ENCODE results near the gene TPI1. TPM values are rescaled to one million over a fixed set of nuclear protein-coding genes. Genes with fewer than 3 reads are reported as not detected.

The TPI1 gene
- total and polyA plus RNA-seq, 8 donors = 394 to 521 (median 444) TPM

DNA sequence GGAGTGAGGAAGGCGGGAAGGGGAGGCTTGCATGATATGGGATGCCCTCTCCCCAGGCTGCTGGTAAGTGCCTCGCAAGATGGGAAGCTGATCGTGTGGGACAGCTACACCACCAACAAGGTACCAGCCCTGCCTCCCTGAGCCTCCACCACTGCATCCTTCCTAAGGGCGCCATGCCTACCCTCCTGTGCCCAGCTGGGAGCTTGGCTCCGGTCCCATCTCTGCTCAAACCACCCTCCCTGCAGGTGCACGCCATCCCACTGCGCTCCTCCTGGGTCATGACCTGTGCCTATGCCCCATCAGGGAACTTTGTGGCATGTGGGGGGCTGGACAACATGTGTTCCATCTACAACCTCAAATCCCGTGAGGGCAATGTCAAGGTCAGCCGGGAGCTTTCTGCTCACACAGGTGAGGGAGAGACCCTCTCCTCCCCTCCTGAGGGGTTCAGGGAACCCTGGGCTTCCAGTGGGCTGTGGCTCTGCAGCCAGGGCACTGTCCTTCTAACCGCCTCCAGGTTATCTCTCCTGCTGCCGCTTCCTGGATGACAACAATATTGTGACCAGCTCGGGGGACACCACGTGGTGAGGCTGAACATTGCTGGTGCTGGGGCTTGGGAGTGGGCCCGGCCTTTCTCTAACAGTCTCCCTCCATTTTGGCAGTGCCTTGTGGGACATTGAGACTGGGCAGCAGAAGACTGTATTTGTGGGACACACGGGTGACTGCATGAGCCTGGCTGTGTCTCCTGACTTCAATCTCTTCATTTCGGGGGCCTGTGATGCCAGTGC, 24.0 kb upstream of the TPI1 start:
- TF ChIP-seq, protein P1, sequence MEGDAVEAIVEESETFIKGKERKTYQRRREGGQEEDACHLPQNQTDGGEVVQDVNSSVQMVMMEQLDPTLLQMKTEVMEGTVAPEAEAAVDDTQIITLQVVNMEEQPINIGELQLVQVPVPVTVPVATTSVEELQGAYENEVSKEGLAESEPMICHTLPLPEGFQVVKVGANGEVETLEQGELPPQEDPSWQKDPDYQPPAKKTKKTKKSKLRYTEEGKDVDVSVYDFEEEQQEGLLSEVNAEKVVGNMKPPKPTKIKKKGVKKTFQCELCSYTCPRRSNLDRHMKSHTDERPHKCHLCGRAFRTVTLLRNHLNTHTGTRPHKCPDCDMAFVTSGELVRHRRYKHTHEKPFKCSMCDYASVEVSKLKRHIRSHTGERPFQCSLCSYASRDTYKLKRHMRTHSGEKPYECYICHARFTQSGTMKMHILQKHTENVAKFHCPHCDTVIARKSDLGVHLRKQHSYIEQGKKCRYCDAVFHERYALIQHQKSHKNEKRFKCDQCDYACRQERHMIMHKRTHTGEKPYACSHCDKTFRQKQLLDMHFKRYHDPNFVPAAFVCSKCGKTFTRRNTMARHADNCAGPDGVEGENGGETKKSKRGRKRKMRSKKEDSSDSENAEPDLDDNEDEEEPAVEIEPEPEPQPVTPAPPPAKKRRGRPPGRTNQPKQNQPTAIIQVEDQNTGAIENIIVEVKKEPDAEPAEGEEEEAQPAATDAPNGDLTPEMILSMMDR (IDR thresholded peaks at IDR 0.05) = no peak
- Histone ChIP-seq H3K36me3 (peaks cover 0 to 9% of the 10 kb centered on the region in 2 donors), H3K27ac (no peak overlapping the region), H3K4me3 (no peak overlapping the region), H3K27me3 (no peaks in the 10 kb centered on the region), H3K9me3 (no peaks in the 10 kb centered on the region), H3K4me1 (no peaks in the 10 kb centered on the region)
- ATAC-seq (no peak), DNase-seq (no peak)
- intact Hi-C loops (cut with DNase I) = no loop called here

DNA sequence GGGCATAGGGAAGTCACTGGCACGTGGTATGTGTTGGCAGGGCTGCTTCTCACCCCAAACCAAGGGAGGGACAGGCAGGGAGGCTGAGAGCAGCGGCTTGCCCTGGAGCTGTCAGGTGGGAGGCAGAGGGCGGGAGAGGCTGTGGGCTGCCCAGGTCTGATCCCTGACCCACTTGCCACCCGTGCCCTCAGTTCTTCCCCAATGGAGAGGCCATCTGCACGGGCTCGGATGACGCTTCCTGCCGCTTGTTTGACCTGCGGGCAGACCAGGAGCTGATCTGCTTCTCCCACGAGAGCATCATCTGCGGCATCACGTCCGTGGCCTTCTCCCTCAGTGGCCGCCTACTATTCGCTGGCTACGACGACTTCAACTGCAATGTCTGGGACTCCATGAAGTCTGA, 21.9 kb upstream of the TPI1 start:
- Histone ChIP-seq H3K4me3 (no peak overlapping the region), H3K27me3 (no peaks in the 10 kb centered on the region), H3K4me1 (peaks cover 0 to 5% of the 10 kb centered on the region in 2 donors), H3K36me3 (peaks cover 0 to 9% of the 10 kb centered on the region in 2 donors), H3K9me3 (no peaks in the 10 kb centered on the region), H3K27ac (no peak overlapping the region)
- ATAC-seq = no peak
- no peak for DNase-seq
- TF ChIP-seq, protein P1 (IDR thresholded peaks at IDR 0.05) = no peak
- intact Hi-C loops (cut with DNase I) = no loop called here

- ATAC-seq (no peak), DNase-seq (no peak)
- Histone ChIP-seq H3K36me3 (peaks cover 0 to 9% of the 10 kb centered on the region in 2 donors), H3K4me3 (no peak overlapping the region), H3K4me1 (peaks cover 5 to 15% of the 10 kb centered on the region in 2 donors), H3K9me3 (no peaks in the 10 kb centered on the region), H3K27me3 (no peaks in the 10 kb centered on the region), H3K27ac (no peak overlapping the region)
- intact Hi-C loops (cut with DNase I) = no loop called here
- TF ChIP-seq, protein P1 (IDR thresholded peaks at IDR 0.05) = no peak
Measured at GRCh38 chr12:6846316-6846869, 20.9 kb upstream of the TPI1 start.

- Histone ChIP-seq H3K4me1 (peaks cover 5 to 15% of the 10 kb centered on the region in 2 donors), H3K36me3 (peaks cover 0 to 9% of the 10 kb centered on the region in 2 donors), H3K27ac (no peak overlapping the region), H3K9me3 (no peaks in the 10 kb centered on the region), H3K4me3 (no peak overlapping the region), H3K27me3 (no peaks in the 10 kb centered on the region)
- ATAC-seq (no peak), DNase-seq (no peak)
- intact Hi-C loops (cut with DNase I) = no loop called here
- TF ChIP-seq, protein P1 (IDR thresholded peaks at IDR 0.05) = no peak
Measured at GRCh38 chr12:6847676-6848075, 19.7 kb upstream of the TPI1 start.

DNA sequence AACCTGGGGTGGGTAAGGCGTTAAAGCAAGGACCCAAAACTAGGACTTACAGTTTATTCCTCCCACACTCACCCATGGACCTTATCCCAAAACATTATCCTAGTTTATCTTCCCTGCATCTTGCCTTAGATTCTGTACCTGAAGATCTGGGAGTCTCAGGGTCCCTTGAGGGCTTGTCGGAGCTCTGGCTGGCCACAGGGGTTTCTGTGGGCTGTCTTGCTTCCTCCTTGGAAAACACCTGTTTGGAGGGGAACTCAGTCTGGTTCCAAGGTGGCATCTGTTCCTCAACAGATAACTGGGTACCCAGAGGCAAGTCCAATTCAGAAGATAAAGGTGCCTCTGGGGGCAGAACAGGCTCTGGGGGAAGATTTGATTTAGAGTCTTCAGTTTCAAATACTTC, 17.9 kb upstream of the TPI1 start:
- TF ChIP-seq, protein P1 (IDR thresholded peaks at IDR 0.05) = no peak
- peaks cover 11 to 29% of the 10 kb centered on the region in 2 donors for H3K4me1 ChIP-seq
- no peaks in the 10 kb centered on the region for H3K9me3 ChIP-seq
- H3K27ac ChIP-seq = no peak overlapping the region
- peaks cover 0 to 9% of the 10 kb centered on the region in 2 donors for H3K36me3 ChIP-seq
- no peak overlapping the region for H3K4me3 ChIP-seq
- no peaks in the 10 kb centered on the region for H3K27me3 ChIP-seq
- ATAC-seq (no peak), DNase-seq (no peak)
- intact Hi-C loops (cut with DNase I) = no loop called here

All from left lung (tissue), 10 donors.